Embryonic facial prominence (tissue), 1 donor: ENCODE measurements around the gene TBC1D12.
A peak's percentile ranks its signal among the peaks of the same experiment; 100 is the strongest.
"Not testable (repeated sequence)": the region's sequence is repeated elsewhere in the genome, so short reads cannot be mapped to it uniquely, and the experiment has no call there.

Source experiments
- DNase-seq: peaks from one replicate; pipeline ENCODE4 v3.0.0-alpha.2; 2016; ENCODE audit errors: extremely low spot score

TBC1D12 gene

GRCh38 chr10:94545391-94546048 is 143.2 kb downstream of the TBC1D12 start, which contains the start of gene HELLS:
Gene HELLS (plus strand): TSS chr10:94545788. CDS start chr10:94545922, 134 bp downstream.
- peak; percentile 70 for DNase-seq

GRCh38 chr10:94546049-94546900 is 143.9 kb downstream of the TBC1D12 start:
- DNase-seq, result no peak

- DNase-seq, result no peak
Observed at GRCh38 chr10:94546901-94547185, 144.5 kb downstream of the TBC1D12 start.

- DNase-seq, result no peak
Observed at GRCh38 chr10:94549221-94549620, 146.9 kb downstream of the TBC1D12 start.

- not testable (repeated sequence) for DNase-seq
Observed at GRCh38 chr10:94567714-94568307, 165.5 kb downstream of the TBC1D12 start.

- DNase-seq, result no peak
Observed at GRCh38 chr10:94571081-94571480, 168.7 kb downstream of the TBC1D12 start.

- DNase-seq, result no peak
Observed at GRCh38 chr10:94571528-94571927, 169.2 kb downstream of the TBC1D12 start.

GRCh38 chr10:94578790-94579189 is 176.4 kb downstream of the TBC1D12 start:
- no peak for DNase-seq

GRCh38 chr10:94583124-94583523 is 180.8 kb downstream of the TBC1D12 start:
- DNase-seq, result no peak
